DOHH2 (cell line): ENCODE data around the gene CHIC2.

ENCODE experiments used
- H3F3A ChIP-seq: fragments of 200-600 bp; sonication (generic), shearing (Covaris generic); 2 replicates; pipeline ENCODE4 v1.6.0; 2016; ENCODE audit warnings: antibody characterized with exemption, mild to moderate bottlenecking; ENCODE audit not compliant: control insufficient read depth, insufficient read depth
- H3K27ac ChIP-seq: fragments of 200-600 bp; sonication (generic); 2 replicates; pipeline ENCODE4 v1.5.1; 2014; ENCODE audit warnings: low read depth, mild to moderate bottlenecking, low read length, moderate library complexity
- H3K27me3 ChIP-seq: fragments of 200-600 bp; sonication (generic); 2 replicates; pipeline ENCODE4 v1.6.1; 2014; ENCODE audit warnings: mild to moderate bottlenecking, low read length, mixed read lengths; ENCODE audit not compliant: control insufficient read depth
- H3K36me3 ChIP-seq: fragments of 200-600 bp; sonication (generic); 2 replicates; pipeline ENCODE4 v1.6.1; 2014; ENCODE audit warnings: mild to moderate bottlenecking, low read length, moderate library complexity, mixed read lengths; ENCODE audit not compliant: control insufficient read depth
- H3K4me1 ChIP-seq: fragments of 200-600 bp; sonication (generic); 2 replicates; pipeline ENCODE4 v1.6.1; 2014; ENCODE audit warnings: mild to moderate bottlenecking, low read length, mixed read lengths; ENCODE audit not compliant: control insufficient read depth
- H3K4me2 ChIP-seq: fragments of 200-600 bp; sonication (generic); 2 replicates; pipeline ENCODE4 v1.6.0; 2014; ENCODE audit warnings: mild to moderate bottlenecking, low read length, moderate library complexity
- H3K4me3 ChIP-seq: fragments of 200-600 bp; sonication (generic); 2 replicates; pipeline ENCODE4 v1.5.1; 2014; ENCODE audit warnings: mild to moderate bottlenecking, low read length, mixed read lengths
- H3K79me2 ChIP-seq: fragments of 200-600 bp; sonication (generic); 2 replicates; pipeline ENCODE4 v1.6.1; 2014; ENCODE audit warnings: mild to moderate bottlenecking, low read length, mixed read lengths; ENCODE audit not compliant: control insufficient read depth
- H3K9me2 ChIP-seq: fragments of 200-600 bp; sonication (generic); replicated peaks from 2 replicates; pipeline ENCODE4 v1.6.1; 2014; ENCODE audit warnings: mild to moderate bottlenecking, low read length, mixed read lengths; ENCODE audit not compliant: control insufficient read depth
- H3K9me3 ChIP-seq: fragments of 200-600 bp; sonication (generic); 2 replicates; pipeline ENCODE4 v1.6.1; 2014; ENCODE audit warnings: antibody characterized with exemption, low read length, mixed read lengths; ENCODE audit not compliant: control insufficient read depth, insufficient read depth
- H4K20me1 ChIP-seq: fragments of 200-600 bp; sonication (generic); 2 replicates; pipeline ENCODE4 v1.6.0; 2014; ENCODE audit warnings: low read depth, mild to moderate bottlenecking, antibody characterized with exemption, low read length, moderate library complexity; ENCODE audit not compliant: control insufficient read depth, insufficient read depth
- EZH2phosphoT487 ChIP-seq: fragments of 200-600 bp; sonication (generic); IDR thresholded peaks from 2 replicates; pipeline ENCODE4 v1.6.1; 2017; ENCODE audit warnings: borderline replicate concordance, mild to moderate bottlenecking, antibody characterized with exemption, low read length, moderate library complexity, mixed read lengths
- TF ChIP-seq, protein P1 (sequence below): fragments of 200-600 bp; sonication (generic); IDR thresholded peaks from one replicate; pipeline ENCODE4 v1.5.1; 2014; ENCODE audit warnings: antibody characterized with exemption, mild to moderate bottlenecking, low read depth, low read length; ENCODE audit not compliant: poor library complexity, severe bottlenecking

The CHIC2 gene

DNA sequence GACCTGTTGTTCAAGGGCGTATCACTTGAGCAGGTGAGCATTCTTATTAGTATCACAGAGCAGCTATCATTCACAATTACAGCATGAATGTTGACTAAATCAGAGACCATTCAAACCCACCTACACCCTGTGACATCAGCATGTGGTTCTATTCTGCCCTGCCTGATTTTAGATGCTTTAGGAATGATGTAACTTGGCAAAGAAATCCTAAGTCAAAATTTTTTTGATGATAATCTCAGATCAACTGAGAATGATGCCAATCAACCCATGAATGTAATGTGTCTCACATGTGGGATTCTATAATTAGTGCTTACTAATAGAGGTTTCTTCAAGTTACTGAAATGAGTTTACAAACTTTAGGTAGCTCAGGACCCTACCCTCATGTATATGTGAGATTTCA, 13.4 kb upstream of the CHIC2 start:
- no peak overlapping the region for H3K27ac ChIP-seq
- no peaks in the 10 kb centered on the region for H3K36me3 ChIP-seq
- H3K79me2 ChIP-seq: no peaks in the 10 kb centered on the region
- no peaks in the 10 kb centered on the region for H3F3A ChIP-seq
- H3K4me1 ChIP-seq: no peaks in the 10 kb centered on the region
- no peak overlapping the region for H3K4me3 ChIP-seq
- H3K4me2 ChIP-seq: no peak overlapping the region
- H3K9me3 ChIP-seq: no peaks in the 10 kb centered on the region
- TF ChIP-seq, protein P1, sequence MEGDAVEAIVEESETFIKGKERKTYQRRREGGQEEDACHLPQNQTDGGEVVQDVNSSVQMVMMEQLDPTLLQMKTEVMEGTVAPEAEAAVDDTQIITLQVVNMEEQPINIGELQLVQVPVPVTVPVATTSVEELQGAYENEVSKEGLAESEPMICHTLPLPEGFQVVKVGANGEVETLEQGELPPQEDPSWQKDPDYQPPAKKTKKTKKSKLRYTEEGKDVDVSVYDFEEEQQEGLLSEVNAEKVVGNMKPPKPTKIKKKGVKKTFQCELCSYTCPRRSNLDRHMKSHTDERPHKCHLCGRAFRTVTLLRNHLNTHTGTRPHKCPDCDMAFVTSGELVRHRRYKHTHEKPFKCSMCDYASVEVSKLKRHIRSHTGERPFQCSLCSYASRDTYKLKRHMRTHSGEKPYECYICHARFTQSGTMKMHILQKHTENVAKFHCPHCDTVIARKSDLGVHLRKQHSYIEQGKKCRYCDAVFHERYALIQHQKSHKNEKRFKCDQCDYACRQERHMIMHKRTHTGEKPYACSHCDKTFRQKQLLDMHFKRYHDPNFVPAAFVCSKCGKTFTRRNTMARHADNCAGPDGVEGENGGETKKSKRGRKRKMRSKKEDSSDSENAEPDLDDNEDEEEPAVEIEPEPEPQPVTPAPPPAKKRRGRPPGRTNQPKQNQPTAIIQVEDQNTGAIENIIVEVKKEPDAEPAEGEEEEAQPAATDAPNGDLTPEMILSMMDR: no peak
- no peak for TF ChIP-seq EZH2phosphoT487
- H3K9me2 ChIP-seq: no peaks in the 10 kb centered on the region
- H3K27me3 ChIP-seq: 0 out of 2 replicates have a peak, but pooled peaks cover 5% of the 10 kb centered on the region
- H4K20me1 ChIP-seq: no peaks in the 10 kb centered on the region

DNA sequence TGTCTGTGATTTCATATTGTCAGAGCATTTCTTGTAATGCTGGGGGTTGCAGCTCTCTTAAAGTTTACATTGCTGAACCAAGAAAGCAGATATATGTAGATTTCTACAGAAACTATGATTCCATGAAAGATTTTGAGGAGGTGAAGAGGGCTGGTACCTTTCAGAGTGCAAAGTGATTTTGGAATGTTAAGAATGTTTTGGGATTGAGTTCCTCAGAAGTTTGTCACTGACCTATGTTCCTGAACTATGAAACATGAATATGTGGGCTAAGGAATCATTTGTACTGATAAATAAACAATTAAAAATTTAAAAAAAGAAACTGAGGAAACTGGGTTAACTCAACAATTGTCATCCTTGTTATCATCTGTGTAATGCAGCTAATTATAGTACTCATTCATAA, 12.3 kb upstream of the CHIC2 start:
- H3K36me3 ChIP-seq: no peaks in the 10 kb centered on the region
- no peaks in the 10 kb centered on the region for H3F3A ChIP-seq
- no peaks in the 10 kb centered on the region for H3K79me2 ChIP-seq
- H3K27me3 ChIP-seq: 0 out of 2 replicates have a peak, but pooled peaks cover 5% of the 10 kb centered on the region
- no peak overlapping the region for H3K4me2 ChIP-seq
- no peaks in the 10 kb centered on the region for H3K4me1 ChIP-seq
- H3K9me3 ChIP-seq: no peaks in the 10 kb centered on the region
- no peaks in the 10 kb centered on the region for H4K20me1 ChIP-seq
- no peak for TF ChIP-seq EZH2phosphoT487
- TF ChIP-seq, protein P1: no peak
- H3K4me3 ChIP-seq: no peak overlapping the region
- H3K9me2 ChIP-seq: no peaks in the 10 kb centered on the region
- no peak overlapping the region for H3K27ac ChIP-seq

DNA sequence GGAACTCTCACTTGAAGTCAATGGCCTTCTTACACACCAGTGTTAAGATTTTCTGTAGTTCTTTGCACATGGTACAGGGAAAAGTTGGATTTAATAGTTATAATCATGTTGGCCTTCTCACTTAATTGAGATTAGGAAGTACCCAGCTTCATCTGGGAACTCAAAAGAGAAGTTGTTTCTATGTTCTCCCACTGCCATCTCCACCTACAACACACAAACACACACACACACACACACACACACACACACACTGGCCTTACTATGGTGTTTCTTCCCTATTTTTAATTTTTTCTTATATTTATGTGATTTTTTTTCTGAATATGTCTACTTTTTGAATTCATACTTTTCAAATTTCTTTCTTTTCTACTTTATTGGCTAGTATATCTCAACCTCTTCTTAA, 10.0 kb upstream of the CHIC2 start:
- no peak for TF ChIP-seq EZH2phosphoT487
- TF ChIP-seq, protein P1: no peak
- no peak overlapping the region for H3K27ac ChIP-seq
- H3K4me2 ChIP-seq: no peak overlapping the region

More for the DNA sequence above, 10.0 kb upstream of the CHIC2 start:
- Histone ChIP-seq H3K79me2 (no peaks in the 10 kb centered on the region), H3K36me3 (no peaks in the 10 kb centered on the region), H3K4me1 (no peaks in the 10 kb centered on the region), H3F3A (no peaks in the 10 kb centered on the region), H3K9me2 (no peaks in the 10 kb centered on the region), H3K27me3 (0 out of 2 replicates have a peak, but pooled peaks cover 5% of the 10 kb centered on the region), H4K20me1 (no peaks in the 10 kb centered on the region), H3K4me3 (no peak overlapping the region), H3K9me3 (no peaks in the 10 kb centered on the region)
